AG04450 (cell line): ENCODE results near the gene TBCCD1. TPM values are rescaled to one million over a fixed set of nuclear protein-coding genes. Genes with fewer than 3 reads are reported as not detected.

Experiments used
- CTCF ChIA-PET: fragments of 300-600, 350-600 bp; formaldehyde crosslinking; extraction: SDS; loops from one replicate; lab custom pipeline; 2022; ENCODE audit warnings: antibody characterized with exemption, inconsistent platforms; lab: Charles Lee
- POLR2A ChIA-PET: fragments of 350-600 bp; formaldehyde crosslinking; extraction: SDS; loops from one replicate; lab custom pipeline; 2021; ENCODE audit warnings: antibody characterized with exemption, inconsistent platforms; lab: Yijun Ruan, JAX
- DNase-seq: peaks from one replicate; pipeline ENCODE4 v3.0.0-alpha.2; 2011; ENCODE audit warnings: low read depth, low spot score
- H3K27ac ChIP-seq: one replicate; pipeline ENCODE4 v1.5.1; 2012; ENCODE audit warnings: low read depth, low read length, control low read depth
- H3K27me3 ChIP-seq: one replicate; pipeline ENCODE4 v1.6.0; 2012; ENCODE audit warnings: low read length; ENCODE audit not compliant: control insufficient read depth, insufficient read depth
- H3K4me3 ChIP-seq: 2 replicates; pipeline ENCODE4 v1.5.1; 2011; ENCODE audit warnings: mild to moderate bottlenecking, low read depth, low read length, control low read depth
- H3K9me3 ChIP-seq: 2 replicates; pipeline ENCODE4 v1.5.1; 2012; ENCODE audit warnings: low read length; ENCODE audit not compliant: control insufficient read depth, insufficient read depth
- polyA plus RNA-seq: library from polyadenylated mRNA; depleted of rRNA; stranded (reverse); fragments of >200 nt; gene quantifications from 2 replicates; pipeline ENCODE4 v1.2.3, GENCODE V29; 2011
- TF ChIP-seq, protein P1 (sequence below): IDR thresholded peaks from 2 replicates; pipeline ENCODE4 v1.5.1; 2011; ENCODE audit warnings: low read depth, low read length, control low read depth, inconsistent platforms

Gene TBCCD1
- polyA plus RNA-seq, 1 experiment: 13.1 TPM

DNA sequence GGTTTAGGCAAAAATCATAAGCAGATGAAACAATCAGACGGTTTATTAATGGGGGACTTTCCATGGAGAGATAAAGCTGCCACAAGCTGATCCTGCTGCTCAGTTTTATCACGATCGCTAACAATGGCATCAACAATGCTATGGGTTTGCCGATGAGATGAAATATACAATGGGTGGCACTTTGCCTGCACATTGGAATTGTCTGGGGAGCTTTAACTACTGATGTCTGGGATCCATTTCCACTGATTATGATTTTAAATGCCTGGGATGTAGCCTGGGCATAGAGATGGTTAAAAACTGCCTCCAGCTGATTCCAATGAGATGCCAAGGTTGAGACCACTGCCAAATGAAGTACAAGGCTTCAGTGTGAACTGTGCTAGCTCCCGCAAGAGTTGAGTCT lies 53.8 kb downstream of the TBCCD1 start:
- POLR2A ChIA-PET: no interaction called here
- Histone ChIP-seq H3K27ac (no peak overlapping the region), H3K4me3 (no peak overlapping the region), H3K9me3 (no peaks in the 10 kb centered on the region; the same call in 1 of the 2 replicates), H3K27me3 (peaks cover 15% of the 10 kb centered on the region)
- TF ChIP-seq, protein P1, sequence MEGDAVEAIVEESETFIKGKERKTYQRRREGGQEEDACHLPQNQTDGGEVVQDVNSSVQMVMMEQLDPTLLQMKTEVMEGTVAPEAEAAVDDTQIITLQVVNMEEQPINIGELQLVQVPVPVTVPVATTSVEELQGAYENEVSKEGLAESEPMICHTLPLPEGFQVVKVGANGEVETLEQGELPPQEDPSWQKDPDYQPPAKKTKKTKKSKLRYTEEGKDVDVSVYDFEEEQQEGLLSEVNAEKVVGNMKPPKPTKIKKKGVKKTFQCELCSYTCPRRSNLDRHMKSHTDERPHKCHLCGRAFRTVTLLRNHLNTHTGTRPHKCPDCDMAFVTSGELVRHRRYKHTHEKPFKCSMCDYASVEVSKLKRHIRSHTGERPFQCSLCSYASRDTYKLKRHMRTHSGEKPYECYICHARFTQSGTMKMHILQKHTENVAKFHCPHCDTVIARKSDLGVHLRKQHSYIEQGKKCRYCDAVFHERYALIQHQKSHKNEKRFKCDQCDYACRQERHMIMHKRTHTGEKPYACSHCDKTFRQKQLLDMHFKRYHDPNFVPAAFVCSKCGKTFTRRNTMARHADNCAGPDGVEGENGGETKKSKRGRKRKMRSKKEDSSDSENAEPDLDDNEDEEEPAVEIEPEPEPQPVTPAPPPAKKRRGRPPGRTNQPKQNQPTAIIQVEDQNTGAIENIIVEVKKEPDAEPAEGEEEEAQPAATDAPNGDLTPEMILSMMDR: no peak
- CTCF ChIA-PET: interaction anchor here (1.7 kb wide), 1 partner anchor 27 kb away, joined by 7 read pairs; no protein-coding TSS in a partner anchor
- DNase-seq: no peak

DNA sequence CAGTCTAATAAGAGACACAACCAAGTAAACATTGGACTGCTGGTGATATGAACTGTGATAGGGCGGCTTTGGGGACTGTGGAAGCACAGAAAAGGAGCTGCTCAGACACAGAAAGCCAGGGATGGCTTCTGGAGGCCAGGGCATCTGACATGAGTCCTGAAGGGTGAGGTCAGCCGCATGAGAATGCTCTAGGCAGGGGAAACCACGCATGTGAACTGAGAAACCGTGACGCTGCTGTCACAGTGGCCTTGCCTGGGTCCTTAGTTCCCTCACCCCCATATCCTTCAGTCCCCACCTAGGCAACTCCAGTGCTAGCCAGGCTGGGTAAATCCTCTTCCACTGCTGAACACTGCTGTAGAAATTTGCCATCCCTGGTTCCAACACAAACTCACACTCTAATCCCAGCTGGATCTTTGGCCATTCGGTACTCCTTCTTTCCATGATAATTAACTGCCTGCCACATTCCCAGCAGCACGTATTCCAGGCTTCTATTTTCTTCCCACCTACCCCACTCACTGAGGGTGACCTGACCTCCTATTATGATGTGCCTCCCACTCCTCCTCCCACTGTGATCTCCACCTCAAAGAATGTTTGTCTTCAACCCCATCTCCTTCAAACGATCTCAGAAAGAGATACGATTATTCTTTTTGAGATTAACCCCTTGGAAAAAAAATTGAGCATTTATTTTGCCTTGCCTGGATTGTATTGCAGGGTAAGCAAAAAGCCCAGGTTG lies 54.4 kb downstream of the TBCCD1 start:
- ChIA-PET CTCF (interaction anchor here (1.7 kb wide), 1 partner anchor 27 kb away, joined by 7 read pairs; no protein-coding TSS in a partner anchor), POLR2A (no interaction called here)
- no peak for DNase-seq
- Histone ChIP-seq H3K27me3 (peaks cover 14% of the 10 kb centered on the region), H3K9me3 (no peaks in the 10 kb centered on the region; the same call in 1 of the 2 replicates), H3K4me3 (no peak overlapping the region), H3K27ac (no peak overlapping the region)
- TF ChIP-seq, protein P1: no peak

DNA sequence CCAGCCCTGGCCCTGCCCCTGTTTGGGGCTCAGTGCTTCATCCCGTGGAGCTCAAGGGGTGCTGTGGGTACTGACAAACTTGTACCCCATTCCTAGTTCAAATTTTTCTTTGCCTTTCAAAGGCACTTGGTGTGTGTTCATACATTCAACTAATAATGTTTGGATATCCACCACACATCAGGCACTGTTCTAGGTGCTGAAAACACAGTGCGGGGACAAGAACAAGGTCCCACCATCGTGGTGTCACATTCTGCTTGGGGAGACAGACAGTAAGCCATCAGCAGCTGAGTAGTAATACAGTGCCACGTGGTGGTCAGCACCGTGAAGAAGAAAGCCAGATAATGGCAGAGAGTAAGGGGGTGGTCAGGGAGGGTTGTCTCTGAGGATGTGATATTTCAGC lies 55.4 kb downstream of the TBCCD1 start:
- POLR2A ChIA-PET: no interaction called here
- peaks cover 13% of the 10 kb centered on the region for H3K27me3 ChIP-seq
- CTCF ChIA-PET: no interaction called here

DNA sequence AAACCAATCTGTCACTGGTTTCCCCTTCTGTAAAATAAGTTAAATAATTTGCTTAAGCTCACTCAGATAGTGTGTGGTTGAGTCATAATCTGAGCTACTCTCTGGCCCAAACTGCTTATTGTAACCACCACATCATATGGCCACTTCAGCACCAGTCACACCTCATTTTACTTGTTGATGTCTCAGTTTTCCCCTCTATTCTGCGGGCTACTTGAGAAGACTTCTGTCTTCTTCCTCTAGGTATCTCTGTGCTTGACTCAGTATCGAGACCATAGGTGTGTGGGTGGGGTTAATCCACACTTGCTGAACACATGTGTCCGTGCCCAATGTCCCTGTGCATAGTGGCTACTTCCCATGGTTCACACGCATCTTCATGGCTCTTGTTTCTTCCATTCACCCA lies 55.9 kb downstream of the TBCCD1 start:
- POLR2A ChIA-PET: no interaction called here
- no peaks in the 10 kb centered on the region for H3K9me3 ChIP-seq
- no peak overlapping the region for H3K4me3 ChIP-seq
- CTCF ChIA-PET: no interaction called here
- no peak for DNase-seq
- TF ChIP-seq, protein P1: no peak
- H3K27ac ChIP-seq: no peak overlapping the region
- peaks cover 13% of the 10 kb centered on the region for H3K27me3 ChIP-seq

More for the DNA sequence above, 55.4 kb downstream of the TBCCD1 start:
- Histone ChIP-seq H3K27ac (no peak overlapping the region), H3K9me3 (no peaks in the 10 kb centered on the region; the same call in 1 of the 2 replicates), H3K4me3 (no peak overlapping the region)
- DNase-seq: no peak
- TF ChIP-seq, protein P1: no peak

DNA sequence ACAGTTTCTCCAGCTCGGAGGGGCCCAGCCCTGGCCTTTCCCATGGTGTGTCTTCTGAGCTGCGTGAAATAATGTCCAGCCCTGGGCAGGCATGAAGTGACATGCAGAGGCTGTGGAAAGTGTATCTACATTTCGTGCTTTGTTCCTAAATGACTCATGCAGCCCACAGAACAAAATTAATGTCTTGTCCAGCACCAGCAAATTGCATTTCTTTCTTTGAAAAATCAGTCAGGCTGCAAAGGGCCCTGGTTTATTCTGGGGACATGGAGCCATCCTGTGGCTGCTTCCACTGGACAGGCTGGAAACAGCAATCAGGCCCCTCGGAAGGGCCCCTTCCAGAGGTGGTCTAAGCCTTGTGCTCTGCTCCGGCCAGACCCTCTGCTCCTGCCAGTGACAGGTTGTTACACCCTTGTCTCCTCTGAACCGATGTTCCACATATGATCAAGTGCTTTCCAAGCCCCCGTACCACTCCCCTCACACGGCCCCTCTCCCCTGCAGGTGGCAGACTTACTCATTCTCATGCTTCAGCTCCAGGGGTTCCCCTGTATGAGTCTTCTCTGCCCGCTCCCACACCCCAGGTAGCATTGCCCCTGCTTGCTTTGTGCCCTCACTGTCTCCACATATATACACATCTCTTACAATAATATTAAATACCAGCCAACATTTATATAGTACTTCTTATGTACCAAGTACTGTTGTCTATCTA lies 56.6 kb downstream of the TBCCD1 start:
- H3K27me3 ChIP-seq: peaks cover 13% of the 10 kb centered on the region
- no peaks in the 10 kb centered on the region for H3K9me3 ChIP-seq
- H3K27ac ChIP-seq: no peak overlapping the region
- POLR2A ChIA-PET: no interaction called here
- H3K4me3 ChIP-seq: no peak overlapping the region
- TF ChIP-seq, protein P1: no peak
- DNase-seq: no peak
- CTCF ChIA-PET: no interaction called here
